ENCODE data around the gene FUBP3.

Gene FUBP3

DNA sequence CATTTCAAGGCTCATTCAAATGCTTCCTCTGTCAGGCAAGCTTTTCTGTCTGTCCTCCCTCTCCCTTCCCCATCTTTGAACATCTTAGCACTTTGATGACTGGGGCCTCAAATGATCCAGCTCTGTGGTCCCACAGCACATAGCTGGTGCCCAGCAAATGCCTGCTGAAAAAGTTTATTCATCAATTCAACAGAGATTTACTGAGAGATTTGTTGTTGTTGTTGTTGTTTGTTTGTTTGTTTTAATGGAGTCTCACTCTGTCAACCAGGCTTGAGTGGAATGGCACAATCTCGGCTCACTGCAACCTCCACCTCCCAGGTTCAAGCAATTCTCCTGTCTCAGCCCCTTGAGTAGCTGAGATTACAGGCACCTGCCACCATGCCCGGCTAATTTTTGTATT, 108.2 kb downstream of the FUBP3 start:
- FAIRE-seq, result no peak
